ENCODE data around the gene SPRN.
A peak's percentile ranks its signal among the peaks of the same experiment; 100 is the strongest.

Gene SPRN

DNA sequence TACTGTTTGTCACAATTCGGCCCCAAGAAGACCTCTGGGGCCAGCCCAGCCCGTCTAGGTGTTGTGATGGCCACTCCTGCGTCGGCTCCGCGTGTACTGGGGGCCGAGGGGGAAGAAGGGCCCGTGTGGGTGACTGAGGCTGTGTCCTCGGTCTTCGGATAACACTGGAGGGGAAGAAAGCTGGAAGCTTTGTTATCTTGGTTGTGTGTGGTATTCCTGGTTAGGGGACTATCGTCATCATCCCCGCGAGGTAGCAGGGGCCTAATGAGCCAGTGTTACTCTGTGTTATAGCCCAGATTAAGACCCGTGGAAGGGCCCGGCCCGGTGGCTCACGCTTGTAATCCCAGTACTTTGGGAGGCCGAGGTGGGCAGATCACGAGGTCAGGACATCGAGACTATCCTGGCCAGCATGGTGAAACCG is 29.6 kb downstream of the SPRN start:
- no peak for TF ChIP-seq CTCF (IDR thresholded peaks at IDR 0.05; ENCODE audit: extremely low read depth, missing control alignments)
- DNase-seq (ENCODE audit: low spot score): no peak

GRCh38 chr10:133394064-133394663 is 30.3 kb downstream of the SPRN start, which contains the start of gene MTG1:
Gene MTG1, plus strand, starts transcription at chr10:133394157. Its CDS starts 64 bp downstream, at chr10:133394221.
- no peak for TF ChIP-seq CTCF (IDR thresholded peaks at IDR 0.05; ENCODE audit: extremely low read depth, missing control alignments)
- peak; percentile 98 for DNase-seq (ENCODE audit: low spot score)

DNA sequence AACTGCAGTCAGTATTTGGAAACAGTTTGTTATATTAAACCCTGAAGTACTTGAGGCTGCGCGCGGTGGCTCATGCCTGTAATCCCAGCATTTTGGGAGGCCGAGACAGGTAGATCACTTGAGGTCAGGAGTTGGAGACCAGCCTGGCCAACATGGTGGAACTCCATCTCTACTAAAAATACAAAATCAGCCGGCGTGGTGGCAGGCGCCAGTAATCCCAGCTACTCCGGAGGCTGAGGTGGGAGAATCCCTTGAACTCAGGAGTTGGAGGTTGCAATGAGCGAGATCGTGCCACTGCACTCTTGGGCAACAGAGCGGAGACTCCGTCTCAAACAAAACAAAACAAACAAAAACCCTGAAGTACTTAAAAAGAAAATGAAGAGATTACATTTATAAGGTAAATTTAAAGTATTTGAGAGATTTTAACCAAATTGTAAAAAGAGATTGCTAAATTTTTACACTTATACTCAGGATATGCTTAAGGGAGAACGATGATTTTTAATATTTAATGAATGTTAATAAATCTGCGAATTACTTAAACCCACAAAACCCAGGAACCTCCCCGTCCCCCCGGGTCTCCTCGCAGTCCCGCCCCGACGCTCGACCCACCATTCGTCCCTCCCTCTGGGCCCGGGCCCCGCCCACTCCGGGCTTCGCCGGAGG is 30.9 kb downstream of the SPRN start:
- DNase-seq (ENCODE audit: low spot score): no peak
- TF ChIP-seq CTCF (IDR thresholded peaks at IDR 0.05; ENCODE audit: extremely low read depth, missing control alignments): no peak

- DNase-seq (ENCODE audit: low spot score): peak; percentile 35
- no peak for TF ChIP-seq CTCF (IDR thresholded peaks at IDR 0.05; ENCODE audit: extremely low read depth, missing control alignments)
These were observed 32.5 kb downstream of the SPRN start for GRCh38 chr10:133391761-133392518.

DNA sequence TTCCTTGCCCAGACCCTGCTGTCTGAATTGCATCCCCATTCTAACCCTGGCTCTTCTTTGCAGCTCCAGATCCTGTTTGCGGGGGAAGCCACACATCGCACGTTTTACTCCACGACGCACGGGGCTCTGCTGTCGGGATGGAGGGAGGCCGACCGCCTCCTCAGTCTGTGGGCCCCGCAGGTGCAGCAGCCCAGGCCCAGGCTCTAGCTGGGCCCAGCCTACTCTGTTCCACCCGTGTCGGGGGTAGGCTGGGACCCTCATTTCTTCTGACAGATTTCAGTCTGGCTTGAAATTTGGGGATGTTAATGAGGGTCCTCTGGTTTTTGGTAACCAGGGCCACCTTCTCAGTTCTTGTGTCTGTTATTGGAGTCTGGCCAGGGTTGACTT is 33.2 kb downstream of the SPRN start:
- DNase-seq (ENCODE audit: low spot score): no peak
- no peak for TF ChIP-seq CTCF (IDR thresholded peaks at IDR 0.05; ENCODE audit: extremely low read depth, missing control alignments)

- peak; percentile 41 for DNase-seq (ENCODE audit: low spot score)
- no peak for TF ChIP-seq CTCF (IDR thresholded peaks at IDR 0.05; ENCODE audit: extremely low read depth, missing control alignments)
These were observed 33.7 kb downstream of the SPRN start for GRCh38 chr10:133390597-133391248.

Measured in GM20000 (cell line).